Measurements from ENCODE around the gene DGKK.

DNA sequence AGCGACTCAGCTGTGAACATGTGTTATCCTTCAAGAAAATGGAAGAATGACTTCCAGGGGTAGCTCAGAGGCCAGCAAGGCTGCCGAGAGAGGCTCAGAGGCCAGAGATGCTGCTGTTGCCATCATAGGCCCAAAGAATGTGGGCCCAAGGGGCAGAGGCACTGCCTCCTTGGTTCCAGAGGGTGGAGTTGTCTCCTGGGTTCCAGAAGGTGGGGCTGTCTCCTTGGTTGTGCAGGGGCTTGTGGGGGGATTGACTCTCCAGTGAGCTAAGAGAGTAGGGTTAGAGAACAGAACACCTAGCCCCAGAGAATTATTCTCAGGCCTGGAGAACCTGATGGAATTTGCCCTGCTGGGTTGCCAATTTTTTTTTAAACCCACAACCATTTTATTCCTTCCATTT lies 62.6 kb downstream of the DGKK start:
- TF ChIP-seq, protein P1, sequence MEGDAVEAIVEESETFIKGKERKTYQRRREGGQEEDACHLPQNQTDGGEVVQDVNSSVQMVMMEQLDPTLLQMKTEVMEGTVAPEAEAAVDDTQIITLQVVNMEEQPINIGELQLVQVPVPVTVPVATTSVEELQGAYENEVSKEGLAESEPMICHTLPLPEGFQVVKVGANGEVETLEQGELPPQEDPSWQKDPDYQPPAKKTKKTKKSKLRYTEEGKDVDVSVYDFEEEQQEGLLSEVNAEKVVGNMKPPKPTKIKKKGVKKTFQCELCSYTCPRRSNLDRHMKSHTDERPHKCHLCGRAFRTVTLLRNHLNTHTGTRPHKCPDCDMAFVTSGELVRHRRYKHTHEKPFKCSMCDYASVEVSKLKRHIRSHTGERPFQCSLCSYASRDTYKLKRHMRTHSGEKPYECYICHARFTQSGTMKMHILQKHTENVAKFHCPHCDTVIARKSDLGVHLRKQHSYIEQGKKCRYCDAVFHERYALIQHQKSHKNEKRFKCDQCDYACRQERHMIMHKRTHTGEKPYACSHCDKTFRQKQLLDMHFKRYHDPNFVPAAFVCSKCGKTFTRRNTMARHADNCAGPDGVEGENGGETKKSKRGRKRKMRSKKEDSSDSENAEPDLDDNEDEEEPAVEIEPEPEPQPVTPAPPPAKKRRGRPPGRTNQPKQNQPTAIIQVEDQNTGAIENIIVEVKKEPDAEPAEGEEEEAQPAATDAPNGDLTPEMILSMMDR (IDR thresholded peaks at IDR 0.05; ENCODE audit: borderline replicate concordance, extremely low read depth, low read length, poor library complexity, severe bottlenecking), result no peak
- TF ChIP-seq EZH2 (IDR thresholded peaks at IDR 0.05; ENCODE audit: borderline replicate concordance, low read depth, low read length, severe bottlenecking), result no peak

Data from DND-41 (cell line).